ENCODE measurements around the gene KCNK6.

KCNK6 gene

DNA sequence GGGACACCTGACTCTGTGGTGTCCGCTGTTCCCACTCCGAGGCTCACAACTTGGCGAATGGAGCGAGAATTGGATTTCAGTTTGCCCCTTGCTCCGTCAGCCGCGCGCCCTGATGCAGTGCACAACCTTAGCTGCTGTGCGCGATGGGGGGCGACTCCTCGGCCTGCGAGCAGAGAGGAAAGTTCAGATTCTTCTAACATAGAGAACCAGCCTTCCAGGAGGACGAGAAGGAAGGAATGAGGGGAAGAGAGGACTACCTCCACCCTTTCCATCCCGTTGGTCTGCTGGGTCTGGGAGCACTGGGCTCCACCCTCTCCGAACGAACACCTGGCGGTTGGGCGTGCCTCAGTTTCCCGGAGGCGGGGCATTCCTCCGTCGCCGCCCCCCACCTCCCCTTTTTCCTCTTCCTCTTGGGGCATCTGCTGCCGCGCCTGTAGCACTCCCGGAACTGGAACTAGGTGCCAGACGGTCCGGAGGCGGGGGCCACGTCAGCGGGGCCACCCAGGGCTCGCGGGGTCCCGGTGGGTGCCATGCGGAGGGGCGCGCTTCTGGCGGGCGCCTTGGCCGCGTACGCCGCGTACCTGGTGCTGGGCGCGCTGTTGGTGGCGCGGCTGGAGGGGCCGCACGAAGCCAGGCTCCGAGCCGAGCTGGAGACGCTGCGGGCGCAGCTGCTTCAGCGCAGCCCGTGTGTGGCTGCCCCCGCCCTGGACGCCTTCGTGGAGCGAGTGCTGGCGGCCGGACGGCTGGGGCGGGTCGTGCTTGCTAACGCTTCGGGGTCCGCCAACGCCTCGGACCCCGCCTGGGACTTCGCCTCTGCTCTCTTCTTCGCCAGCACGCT is at the start of gene KCNK6:
Gene KCNK6 (plus strand): TSS at position 425 of the 838 bp plus-strand sequence. CDS start 106 bp downstream, at position 531.
- DNase-seq: peak; percentile 53

DNA sequence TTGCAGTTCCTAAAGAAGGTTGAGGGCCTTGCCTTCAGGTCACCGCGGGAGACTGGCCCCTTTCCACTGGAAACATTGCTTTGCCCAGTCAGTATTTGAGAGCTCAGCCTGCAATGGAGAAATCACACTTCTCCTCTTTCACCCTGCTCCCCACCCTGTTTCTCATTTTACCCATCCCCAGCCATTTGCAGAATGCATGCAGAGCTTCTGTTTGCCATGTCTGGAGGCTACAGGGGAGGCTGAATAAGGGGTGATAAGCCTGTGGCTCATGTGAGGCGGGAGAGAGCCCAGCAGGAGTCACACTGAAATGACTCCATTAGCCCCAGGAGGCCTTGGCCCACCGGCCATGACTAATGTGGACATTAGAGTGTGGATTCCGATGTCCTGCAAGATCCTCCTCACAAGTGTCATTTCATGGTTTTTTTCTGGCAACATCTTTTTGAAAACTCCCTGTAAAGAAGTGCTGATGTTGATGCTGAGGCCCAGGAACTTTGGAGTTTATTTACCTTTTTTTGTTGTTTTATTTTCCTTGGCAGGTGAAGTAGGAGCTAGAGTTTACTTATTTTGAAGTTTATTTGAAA is 49.0 kb upstream of the KCNK6 start:
- no peak for DNase-seq

DNA sequence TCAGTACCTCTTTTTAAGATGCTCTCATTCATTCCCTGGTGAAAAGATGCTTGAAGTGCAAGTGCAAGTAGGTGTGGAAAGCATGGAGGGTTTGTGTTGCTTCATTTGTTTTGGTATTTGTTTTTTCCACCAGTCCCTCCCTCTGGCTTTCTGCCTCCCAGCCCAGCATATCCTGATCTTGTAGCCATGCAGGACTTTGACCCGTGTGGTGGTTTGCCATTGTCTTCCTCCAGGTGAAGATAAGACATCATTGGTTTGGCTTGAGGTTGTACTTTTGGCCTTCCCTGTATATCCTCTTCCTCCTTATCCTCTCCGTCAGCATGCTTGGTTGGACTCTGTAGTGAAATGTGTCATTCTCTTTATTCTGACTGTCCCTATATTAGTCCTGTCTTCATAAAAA is 46.1 kb upstream of the KCNK6 start:
- DNase-seq: no peak

DNA sequence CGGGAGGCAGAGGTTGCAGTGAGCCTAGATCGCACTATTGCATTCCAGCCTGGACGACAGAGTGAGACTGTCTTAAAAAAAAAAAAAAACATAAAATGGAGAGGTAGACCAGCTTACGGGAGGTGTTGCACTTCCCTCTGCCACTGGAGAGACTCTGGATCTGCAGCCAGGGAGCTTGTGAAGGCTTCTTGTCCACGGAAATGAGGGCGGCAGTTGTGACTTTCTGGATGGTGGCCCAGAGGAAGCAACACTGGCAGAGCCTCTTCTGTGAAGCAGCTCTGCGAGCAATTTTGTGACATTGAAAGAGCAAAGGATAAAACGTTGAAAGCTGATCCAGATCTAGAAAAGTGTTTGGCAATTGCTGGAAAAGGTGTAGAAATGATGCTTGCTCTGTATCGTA is 44.9 kb upstream of the KCNK6 start:
- DNase-seq: no peak

DNA sequence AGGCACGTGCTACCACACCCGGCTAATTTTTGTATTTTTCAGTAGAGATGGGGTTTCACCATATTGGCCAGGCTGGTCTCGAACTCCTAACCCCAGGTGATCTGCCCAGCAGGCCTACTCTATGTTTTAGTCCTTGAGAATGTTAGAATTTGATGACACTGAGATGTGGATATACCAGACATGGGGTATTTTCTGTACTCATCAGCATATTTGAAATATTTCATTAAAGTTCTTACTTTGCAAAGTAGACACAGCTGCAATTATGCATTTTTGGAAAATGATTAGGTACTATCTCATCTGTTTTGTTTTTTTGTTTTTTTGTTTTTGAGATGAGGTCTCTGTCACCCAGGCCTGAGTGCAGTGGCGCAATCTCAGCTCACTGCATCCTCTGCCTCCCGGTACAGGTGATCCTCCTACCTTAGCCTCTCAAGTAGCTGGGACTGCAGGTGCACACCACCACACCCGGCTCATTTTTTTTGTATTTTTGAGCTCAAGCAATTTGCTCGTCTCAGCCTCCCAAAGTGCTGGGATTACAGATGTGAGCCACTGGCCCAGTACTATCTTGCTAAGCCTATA is 42.6 kb upstream of the KCNK6 start:
- DNase-seq: no peak

DNA sequence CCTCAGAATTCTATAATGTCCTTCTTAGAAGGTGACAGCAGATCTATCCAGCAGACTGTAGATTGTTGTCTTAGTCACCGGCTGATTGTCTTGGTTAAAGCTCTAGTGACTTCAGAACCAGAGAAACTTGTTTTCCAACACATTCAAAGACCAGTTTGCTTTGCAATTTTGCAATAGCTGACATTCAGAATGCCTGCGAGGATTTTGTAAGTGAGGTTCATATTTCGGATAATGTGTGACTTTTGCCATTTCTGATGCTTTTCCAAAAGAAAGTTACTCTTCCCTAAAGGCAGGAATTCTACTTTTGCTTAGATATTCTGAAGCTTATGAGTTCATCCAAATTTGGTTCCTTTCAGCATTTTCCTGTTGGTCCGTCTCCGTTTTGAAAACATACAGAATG is 42.1 kb upstream of the KCNK6 start:
- no peak for DNase-seq

DNA sequence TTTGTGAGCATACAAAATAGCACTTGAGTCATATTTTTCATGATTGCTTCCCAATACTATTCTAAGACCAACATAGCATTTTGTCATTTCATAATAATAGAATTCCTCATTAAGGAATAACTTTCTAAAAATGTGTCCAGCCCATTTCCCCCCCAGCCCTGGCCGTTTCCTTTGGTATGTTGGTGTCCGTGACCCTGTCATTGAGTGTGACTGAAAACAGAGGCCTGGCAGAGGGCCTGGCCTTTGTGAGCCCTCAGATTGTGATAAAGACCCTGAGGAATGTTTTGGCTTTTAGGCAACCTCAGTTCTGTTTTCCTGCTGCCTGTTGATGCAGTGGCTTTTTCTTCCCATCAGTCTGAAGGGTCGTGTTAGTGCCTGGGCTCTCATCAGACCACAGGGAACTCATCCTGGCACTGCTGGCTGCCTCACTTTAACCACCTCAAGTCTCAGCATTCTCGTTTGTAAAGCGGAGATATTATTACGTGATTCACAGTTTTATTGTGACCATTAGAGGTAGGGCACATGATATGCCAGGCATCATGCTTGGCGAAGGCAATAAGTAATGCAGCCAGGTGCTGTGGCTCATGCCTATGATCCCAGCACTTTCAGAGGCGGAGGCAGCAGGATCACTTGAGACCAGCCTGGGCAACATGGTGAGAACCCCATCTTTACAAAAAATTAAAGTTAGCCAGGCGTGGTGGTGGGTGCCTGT is 41.5 kb upstream of the KCNK6 start:
- no peak for DNase-seq

DNA sequence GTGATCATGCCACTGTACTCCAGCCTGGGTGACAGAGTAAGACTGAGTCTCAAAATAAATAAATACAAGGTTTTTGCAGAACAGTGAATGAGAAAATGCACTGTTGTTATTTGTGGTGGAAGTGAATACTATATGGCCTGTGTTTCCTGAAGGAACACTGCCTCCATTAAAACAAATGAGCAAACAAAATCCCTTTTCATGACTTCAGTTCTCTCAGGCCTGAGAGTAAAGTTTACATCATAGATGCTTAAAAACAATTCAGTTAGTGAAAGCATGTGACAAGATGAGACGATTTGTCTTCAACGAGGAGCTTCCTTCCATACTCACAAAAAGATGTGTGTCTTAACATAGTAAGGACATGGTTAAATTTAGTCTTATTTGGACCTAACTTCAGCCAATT is 40.9 kb upstream of the KCNK6 start:
- DNase-seq: no peak

DNA sequence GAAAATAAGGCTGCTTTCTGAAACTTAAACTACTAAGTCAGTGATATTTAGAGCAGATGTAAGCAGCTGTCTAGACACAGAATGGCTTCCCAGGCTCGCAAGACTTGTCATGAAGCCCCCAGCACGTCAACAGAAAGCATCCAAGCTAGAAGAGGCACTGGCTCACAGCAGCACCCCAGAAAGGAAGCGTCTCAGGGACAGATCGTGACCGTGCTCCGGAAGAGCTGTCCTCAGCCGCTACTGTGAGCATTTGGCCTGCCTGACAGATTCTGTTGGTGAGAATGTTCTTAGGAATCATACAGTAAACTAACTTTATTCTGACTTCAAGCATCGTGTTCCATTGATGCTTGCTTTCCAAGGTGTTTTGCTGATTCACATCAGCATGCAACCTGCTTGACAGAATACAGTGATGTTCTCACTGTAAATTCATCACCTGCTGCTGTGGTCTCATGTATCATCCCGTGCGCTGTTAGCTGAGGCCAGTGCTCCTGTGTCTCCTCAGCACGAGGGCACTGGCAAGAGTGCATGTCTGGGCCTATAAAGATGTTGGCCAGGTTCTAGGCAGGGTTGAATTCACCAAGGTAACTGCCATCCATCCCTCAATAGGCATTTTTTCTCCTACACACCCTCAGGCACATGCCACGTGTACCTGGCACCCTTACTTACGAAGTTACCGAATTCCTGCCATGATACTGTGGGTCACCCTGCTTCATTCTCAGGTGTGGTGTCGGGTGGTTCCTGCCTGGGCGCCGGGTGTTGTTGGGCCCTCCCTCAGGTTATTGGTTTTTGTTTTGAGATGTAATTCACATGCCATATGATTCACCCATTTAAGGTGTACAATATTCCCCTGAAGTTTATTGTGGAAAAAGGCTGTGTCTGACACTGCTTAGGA is 39.4 kb upstream of the KCNK6 start:
- DNase-seq: no peak

DNA sequence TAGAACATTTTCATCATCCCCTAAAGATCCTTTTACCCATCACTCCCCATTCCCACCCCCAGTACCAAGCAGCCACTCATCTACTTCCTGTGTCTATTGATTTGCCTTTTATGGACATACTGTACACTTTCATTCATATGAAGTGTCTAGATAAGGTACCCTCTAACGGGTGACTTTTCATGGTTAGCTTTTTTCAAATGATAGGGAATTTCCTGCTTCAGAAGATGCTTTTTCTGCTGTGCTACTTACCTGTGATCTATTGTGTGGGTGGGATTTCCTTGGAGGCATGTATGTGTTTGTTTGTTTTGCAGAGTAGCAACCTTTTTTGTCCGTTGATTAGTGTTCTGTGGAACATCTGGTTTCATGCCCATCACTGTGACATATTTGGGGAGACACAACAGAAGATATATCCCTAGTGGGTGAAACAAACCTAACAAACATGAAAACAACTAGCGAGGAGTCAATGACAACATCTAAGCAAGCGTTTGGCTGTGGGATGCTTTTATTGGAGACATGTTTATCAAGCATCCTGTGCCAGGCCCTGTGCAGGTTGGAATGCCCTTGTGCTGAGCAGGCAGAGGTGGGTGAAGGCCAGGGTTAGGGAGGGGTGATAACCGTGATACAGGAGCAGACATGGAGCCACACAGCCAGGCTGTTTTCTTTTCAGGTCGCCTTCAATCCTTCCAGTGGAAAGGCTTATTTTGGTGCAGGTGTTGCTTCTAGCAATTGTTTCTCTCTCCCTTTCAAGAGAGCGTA is 37.7 kb upstream of the KCNK6 start:
- DNase-seq: no peak

DNA sequence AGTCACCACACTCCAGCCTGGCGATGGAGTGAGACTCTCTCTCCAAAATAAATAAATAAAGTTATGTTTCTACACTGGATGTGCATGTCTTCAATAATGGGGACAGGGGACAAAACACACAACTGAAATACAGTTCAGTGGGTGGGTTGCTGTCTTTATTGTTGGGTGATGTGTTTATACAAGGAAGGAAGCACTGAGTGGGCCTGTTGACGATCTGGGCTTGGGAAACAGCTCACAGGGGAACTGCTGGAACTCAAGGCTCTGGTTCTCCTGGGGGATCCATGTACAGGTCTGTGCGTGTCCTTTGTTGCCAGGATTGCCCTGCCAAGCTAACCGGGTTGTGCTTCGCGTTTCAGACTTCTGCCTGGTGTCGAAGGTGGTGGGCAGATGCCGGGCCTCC is 36.4 kb upstream of the KCNK6 start:
- no peak for DNase-seq

DNA sequence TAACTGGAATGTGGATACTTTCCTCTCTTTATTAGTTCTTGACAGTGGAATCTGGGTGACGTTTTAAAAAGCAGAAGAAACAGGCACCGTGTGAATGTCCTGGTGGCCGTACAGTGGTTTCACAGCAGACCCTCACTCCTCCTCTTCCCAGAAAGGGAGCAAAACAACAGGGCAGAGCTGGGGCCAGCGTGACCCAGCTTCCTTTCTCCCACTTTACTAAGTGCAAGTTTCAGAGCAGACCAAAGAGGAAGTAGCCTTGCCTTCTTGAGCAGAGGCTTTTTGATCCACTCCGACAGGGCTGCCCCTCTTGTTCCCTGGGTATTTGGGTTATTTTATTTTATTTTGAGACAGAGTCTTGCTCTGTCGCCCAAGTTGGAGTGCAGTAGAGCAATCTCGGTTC is 35.2 kb upstream of the KCNK6 start:
- no peak for DNase-seq

DNA sequence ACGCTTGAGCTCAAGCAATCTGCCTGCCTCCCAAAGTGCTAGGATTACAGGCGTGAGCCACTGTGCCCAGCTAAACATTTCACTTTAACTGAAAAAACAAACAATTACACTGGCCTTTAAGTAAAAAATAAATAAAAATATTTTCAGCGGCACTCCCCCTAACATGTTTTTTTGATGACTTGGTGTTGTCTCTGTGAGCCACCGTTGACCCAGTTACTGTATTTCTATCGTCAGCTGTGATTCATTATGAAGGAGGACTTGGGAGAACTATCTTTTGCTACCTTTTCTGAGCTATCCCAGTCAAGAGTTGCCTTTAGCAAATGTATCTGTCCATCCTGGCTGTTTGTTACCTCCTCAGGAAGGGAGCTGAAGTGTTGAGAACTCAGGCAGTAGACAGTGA is 34.1 kb upstream of the KCNK6 start:
- DNase-seq: no peak

DNA sequence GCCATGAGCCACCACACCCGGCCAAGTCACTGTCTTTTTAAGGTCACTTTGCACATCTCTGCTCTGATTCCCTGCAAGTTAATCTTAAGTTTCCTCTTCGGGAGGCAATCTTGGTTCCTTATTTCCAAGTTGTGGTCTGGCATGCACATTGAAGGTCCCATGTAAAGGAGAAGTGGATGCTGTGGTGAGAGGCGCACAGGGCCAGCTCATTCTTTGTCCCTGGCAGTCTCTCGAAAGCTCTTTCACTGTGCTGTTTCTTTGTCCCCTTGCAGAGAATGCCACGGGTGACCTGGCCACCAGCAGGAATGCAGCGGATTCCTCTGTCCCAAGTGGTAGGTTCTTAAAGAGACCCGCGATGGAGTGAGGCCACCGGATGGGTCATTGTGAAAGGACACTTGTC is 32.0 kb upstream of the KCNK6 start:
- no peak for DNase-seq

DNA sequence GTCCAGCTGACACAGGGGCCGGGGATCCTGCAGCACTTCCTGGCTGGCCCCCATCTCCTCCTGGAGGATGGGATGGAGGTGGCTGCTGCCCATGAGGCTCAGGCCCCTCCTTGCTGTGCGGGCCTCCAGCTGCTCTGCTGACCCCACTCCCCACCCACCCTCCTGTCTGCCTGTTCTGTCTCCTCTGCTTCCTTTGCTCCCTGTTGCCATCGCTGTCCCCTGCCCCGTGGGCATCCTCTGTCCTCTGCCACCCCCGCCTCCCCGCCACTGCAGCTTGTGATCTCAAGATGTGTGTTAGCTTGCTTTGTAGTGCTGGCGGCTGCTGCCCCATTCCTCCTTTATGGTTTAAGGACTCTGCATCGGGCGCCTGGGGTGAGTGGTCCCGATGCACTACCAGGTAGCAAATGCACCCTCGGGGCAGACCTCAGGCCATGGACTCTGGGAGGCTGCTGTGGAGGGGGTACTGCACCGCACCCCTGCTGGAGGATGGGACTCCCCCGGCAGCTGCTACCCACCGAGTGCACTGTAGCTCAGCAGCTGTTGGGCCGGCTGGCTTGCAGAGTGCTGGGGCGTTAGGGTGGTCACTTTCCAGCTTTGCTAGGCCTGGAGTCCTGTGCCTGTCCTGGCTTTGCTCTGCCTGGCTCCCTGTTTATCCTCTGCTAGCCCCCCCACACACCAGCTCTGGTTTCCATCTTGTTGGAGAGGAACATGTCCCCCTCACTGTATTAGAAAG is 31.4 kb upstream of the KCNK6 start:
- DNase-seq: no peak

DNA sequence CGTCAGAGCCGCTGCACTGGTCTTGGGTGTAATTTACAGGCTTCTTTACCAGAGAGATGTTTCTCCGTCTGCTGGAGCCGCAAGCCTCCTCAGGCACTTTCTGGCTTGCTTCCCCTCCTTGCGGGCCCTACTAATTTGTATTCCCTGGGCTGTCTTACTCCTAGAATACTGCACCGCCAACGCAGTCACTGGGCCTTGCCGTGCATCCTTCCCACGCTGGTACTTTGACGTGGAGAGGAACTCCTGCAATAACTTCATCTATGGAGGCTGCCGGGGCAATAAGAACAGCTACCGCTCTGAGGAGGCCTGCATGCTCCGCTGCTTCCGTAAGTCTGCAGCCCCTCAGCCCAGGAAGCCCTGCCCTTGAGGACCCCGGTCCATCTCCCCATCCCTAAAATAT is 29.7 kb upstream of the KCNK6 start:
- DNase-seq: no peak

DNA sequence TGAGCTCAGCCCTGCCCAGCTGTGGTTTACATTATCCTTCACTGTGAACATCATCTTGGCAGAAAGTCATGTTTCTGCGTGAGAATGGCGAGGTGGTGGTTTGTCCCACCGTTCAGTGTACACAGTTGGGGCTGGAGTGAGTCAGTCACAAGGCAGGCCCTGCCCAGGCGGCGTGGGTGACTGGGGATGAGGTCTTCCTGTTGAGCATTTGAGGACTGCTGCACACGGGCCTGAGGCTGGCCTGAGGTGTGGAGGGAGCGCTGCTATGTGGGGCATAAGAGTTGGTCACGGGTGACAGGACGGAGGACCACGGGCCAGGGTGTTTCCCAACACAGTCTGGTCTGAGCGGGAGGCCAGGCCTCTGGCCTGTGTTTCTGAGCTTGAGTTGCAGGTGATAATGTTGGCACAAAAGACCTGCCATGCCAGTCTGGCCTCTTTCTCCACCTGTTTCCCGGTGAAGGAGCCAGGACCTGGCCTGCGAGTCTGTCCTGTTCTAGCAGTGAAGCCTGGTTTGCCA is 29.0 kb upstream of the KCNK6 start:
- no peak for DNase-seq

DNA sequence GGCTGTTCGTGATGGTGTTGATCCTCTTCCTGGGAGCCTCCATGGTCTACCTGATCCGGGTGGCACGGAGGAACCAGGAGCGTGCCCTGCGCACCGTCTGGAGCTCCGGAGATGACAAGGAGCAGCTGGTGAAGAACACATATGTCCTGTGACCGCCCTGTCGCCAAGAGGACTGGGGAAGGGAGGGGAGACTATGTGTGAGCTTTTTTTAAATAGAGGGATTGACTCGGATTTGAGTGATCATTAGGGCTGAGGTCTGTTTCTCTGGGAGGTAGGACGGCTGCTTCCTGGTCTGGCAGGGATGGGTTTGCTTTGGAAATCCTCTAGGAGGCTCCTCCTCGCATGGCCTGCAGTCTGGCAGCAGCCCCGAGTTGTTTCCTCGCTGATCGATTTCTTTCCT is 27.8 kb upstream of the KCNK6 start:
- DNase-seq: no peak

DNA sequence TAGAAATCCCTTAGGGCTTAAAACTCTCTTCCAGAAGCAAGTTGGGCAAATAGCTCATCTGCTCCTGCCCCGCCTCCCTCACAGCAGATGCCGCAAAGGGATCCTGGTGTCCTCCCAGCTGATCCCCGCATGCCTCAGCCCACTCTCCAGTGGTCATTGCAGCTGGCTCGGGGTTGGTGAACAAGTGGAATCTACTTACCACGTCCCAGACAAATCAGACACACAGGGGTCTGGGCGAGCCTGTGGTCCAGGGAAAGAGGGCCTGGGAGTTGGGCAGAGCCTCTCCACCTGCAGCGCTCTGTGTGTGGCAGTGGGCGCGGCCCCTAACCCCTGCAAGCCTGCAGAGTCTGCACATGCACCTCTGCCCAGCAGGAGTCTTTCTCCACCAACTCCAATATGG is 26.4 kb upstream of the KCNK6 start:
- no peak for DNase-seq

DNA sequence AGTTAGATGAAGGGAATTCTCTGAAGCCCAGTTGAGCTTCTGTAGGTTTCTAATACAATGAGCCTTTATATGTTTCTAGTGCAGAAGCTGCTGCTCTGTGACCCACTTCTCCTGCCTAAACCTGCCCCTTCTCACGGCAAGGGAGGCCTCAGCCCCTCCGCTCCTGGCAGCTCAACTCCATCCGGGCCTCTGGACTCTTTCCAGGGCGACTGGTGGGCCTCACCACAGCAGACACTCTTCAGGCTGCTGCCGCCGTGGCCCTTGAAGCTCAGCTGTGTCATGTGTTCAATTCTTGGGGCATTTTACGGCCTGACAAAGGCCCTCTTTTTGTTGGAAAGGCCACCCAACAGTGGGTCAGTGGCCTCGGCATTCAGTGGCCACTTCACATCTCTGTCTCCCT is 25.6 kb upstream of the KCNK6 start:
- no peak for DNase-seq

Measured in stimulated activated CD4-positive, alpha-beta T cell treated with anti-CD3 and anti-CD28 coated beads, Interleukin-4, amount 100 ng/mL, for 24 hours (primary cell).